Liver (tissue), 9 donors: ENCODE data around the gene SLPI. TPM values are rescaled to one million over a fixed set of nuclear protein-coding genes. Genes with fewer than 3 reads are reported as not detected.

Experiments used
- DNase-seq: peaks from one replicate; pipeline ENCODE4 v3.0.0-alpha.2; 2017; ENCODE audit warnings: low spot score
- H3K27ac ChIP-seq, 2 donors: one replicate each; pipeline ENCODE4 v1.7.0; 2013; ENCODE audit warnings: inconsistent platforms in 2 of 2, low read length in 2 of 2, control low read depth in 1 of 2, low read depth in 1 of 2, mild to moderate bottlenecking in 1 of 2
- H3K27me3 ChIP-seq, 4 donors: one replicate each; pipeline versions ENCODE4 v1.6.1 to v1.7.0; 2013; ENCODE audit warnings: low read length in 3 of 4, inconsistent platforms in 1 of 4, mild to moderate bottlenecking in 1 of 4, moderate library complexity in 1 of 4; ENCODE audit not compliant: control insufficient read depth in 4 of 4, insufficient read depth in 4 of 4
- H3K36me3 ChIP-seq, 4 donors: one replicate each; pipeline versions ENCODE4 v1.6.1 to v1.7.0; 2013; ENCODE audit warnings: low read length in 3 of 4, mild to moderate bottlenecking in 3 of 4, low read depth in 1 of 4, moderate library complexity in 1 of 4; ENCODE audit not compliant: control insufficient read depth in 4 of 4, insufficient read depth in 3 of 4
- H3K4me1 ChIP-seq, 4 donors: one replicate each; pipeline versions ENCODE4 v1.6.1 to v1.7.0; 2013; ENCODE audit warnings: low read length in 3 of 4, mild to moderate bottlenecking in 3 of 4, moderate library complexity in 1 of 4; ENCODE audit not compliant: control insufficient read depth in 4 of 4, insufficient read depth in 4 of 4
- H3K4me3 ChIP-seq, 3 donors: one replicate each; pipeline versions ENCODE4 v1.6.1 to v1.7.0; 2013; ENCODE audit warnings: low read length in 3 of 3, control low read depth in 1 of 3, low read depth in 1 of 3, mild to moderate bottlenecking in 1 of 3
- H3K9ac ChIP-seq, 2 donors: one replicate each; pipeline ENCODE4 v1.7.0; 2013; ENCODE audit warnings: low read length in 2 of 2, mild to moderate bottlenecking in 2 of 2, moderate library complexity in 2 of 2, control low read depth in 1 of 2, low read depth in 1 of 2
- H3K9me3 ChIP-seq, 4 donors: one replicate each; pipeline versions ENCODE4 v1.6.1 to v1.7.0; 2013; ENCODE audit warnings: low read length in 3 of 4; ENCODE audit not compliant: control insufficient read depth in 4 of 4
- ATF3 ChIP-seq: IDR thresholded peaks from 2 replicates; pipeline ENCODE4 v1.6.1; 2016; ENCODE audit warnings: antibody characterized with exemption
- CTCF ChIP-seq: fragments of 150-350 bp; IDR thresholded peaks from 2 replicates; pipeline ENCODE4 v1.5.1; 2017; ENCODE audit warnings: improper control_type of control experiment, low read depth, low read length; ENCODE audit not compliant: missing input control
- EGR1 ChIP-seq, 2 donors: IDR thresholded peaks; 2 replicates each; pipeline ENCODE4 v1.6.1; 2016 to 2018; ENCODE audit warnings: antibody characterized with exemption in 2 of 2, low read depth in 2 of 2
- FOXA1 ChIP-seq: IDR thresholded peaks from 2 replicates; pipeline ENCODE4 v1.6.1; 2016; ENCODE audit warnings: antibody characterized with exemption
- FOXA2 ChIP-seq: IDR thresholded peaks from 2 replicates; pipeline ENCODE4 v1.6.1; 2016; ENCODE audit warnings: antibody characterized with exemption
- GABPA ChIP-seq, 2 donors: IDR thresholded peaks in 1 of 2; conservative IDR thresholded peaks in 1 of 2; 2 replicates each; pipeline ENCODE4 v1.6.1; 2016; ENCODE audit warnings: antibody characterized with exemption in 2 of 2, mild to moderate bottlenecking in 1 of 2, moderate library complexity in 1 of 2
- HNF4A ChIP-seq, 2 donors: conservative IDR thresholded peaks; 2 replicates each; pipeline ENCODE4 v1.6.1; 2016; ENCODE audit warnings: antibody characterized with exemption in 2 of 2, mild to moderate bottlenecking in 2 of 2
- HNF4G ChIP-seq: IDR thresholded peaks from 2 replicates; pipeline ENCODE4 v1.6.1; 2016; ENCODE audit warnings: antibody characterized with exemption
- JUND ChIP-seq, 2 donors: IDR thresholded peaks; 2 replicates each; pipeline ENCODE4 v1.6.1; 2016; ENCODE audit warnings: antibody characterized with exemption in 2 of 2
- MAX ChIP-seq: IDR thresholded peaks from 2 replicates; pipeline ENCODE4 v1.6.1; 2016; ENCODE audit warnings: antibody characterized with exemption
- NR2F2 ChIP-seq: IDR thresholded peaks from 2 replicates; pipeline ENCODE4 v1.6.1; 2016; ENCODE audit warnings: antibody characterized with exemption
- RAD21 ChIP-seq, 2 donors: IDR thresholded peaks; 2 replicates each; pipeline ENCODE4 v1.6.1; 2016; ENCODE audit warnings: antibody characterized with exemption in 2 of 2, mild to moderate bottlenecking in 2 of 2
- REST ChIP-seq: IDR thresholded peaks from 2 replicates; pipeline ENCODE4 v1.6.1; 2016; ENCODE audit warnings: antibody characterized with exemption, mild to moderate bottlenecking
- RXRA ChIP-seq, 2 donors: IDR thresholded peaks; 2 replicates each; pipeline ENCODE4 v1.6.1; 2017 to 2018; ENCODE audit warnings: antibody characterized with exemption in 2 of 2, mild to moderate bottlenecking in 1 of 2
- SP1 ChIP-seq: IDR thresholded peaks from 2 replicates; pipeline ENCODE4 v1.6.1; 2018; ENCODE audit warnings: antibody characterized with exemption, mild to moderate bottlenecking
- TAF1 ChIP-seq: conservative IDR thresholded peaks from 2 replicates; pipeline ENCODE4 v1.6.1; 2016; ENCODE audit warnings: antibody characterized with exemption, mild to moderate bottlenecking
- ZBTB33 ChIP-seq: IDR thresholded peaks from 2 replicates; pipeline ENCODE4 v1.6.1; 2016; ENCODE audit warnings: antibody characterized with exemption
- WGBS: extraction: QIAGEN DNeasy Blood & Tissue Kit; methylation state at CpG from one replicate; pipeline ENCODE4 v1.1.7; 2013; 5-methylcytosine and 5-hydroxymethylcytosine counted together
- polyA plus RNA-seq, 2 donors: library from polyadenylated mRNA; stranded (reverse) in 1 of 2; unstranded in 1 of 2; fragments of 200-250 nt in 1 of 2; fragments of >200 nt in 1 of 2; fragmentation: Nextera tagmentation in 1 of 2; extraction: Ambion mirVana in 1 of 2; gene quantifications; one replicate each; pipeline versions ENCODE4 v1.2.1 to v1.2.3, GENCODE V29; 2013 to 2015
- total RNA-seq, 2 donors: library from RNA; depleted of rRNA; stranded (reverse); fragments of >200 nt; gene quantifications; one replicate each; pipeline ENCODE4 v1.2.3, GENCODE V29; 2014
- donor health status: healthy.
- donor health status: healthy.
- donor health status: healthy.
- donor health status: healthy.
- donor health status: healthy.

SLPI gene
- total and polyA plus RNA-seq, 4 donors = 1.9 to 308 (median 93.9) TPM

GRCh38 chr20:45258259-45258658 lies 3.9 kb upstream of the SLPI start:
- no peak for DNase-seq

GRCh38 chr20:45257711-45258110 lies 3.3 kb upstream of the SLPI start:
- no peak for DNase-seq
- H3K9ac ChIP-seq = no peak overlapping the region
- 93% methylated on average over 7 of the region's 7 CpGs for WGBS
- H3K27ac ChIP-seq = no peak overlapping the region
- TF ChIP-seq SP1 (no peak), MAX (no peak), CTCF (no peak), HNF4A (conservative IDR thresholded peaks at IDR 0.05) (no peak), GABPA (IDR thresholded peaks at IDR 0.05 in 1 of 2, conservative IDR thresholded peaks at IDR 0.05 in 1 of 2) (no peak)
- peaks cover 2 to 27% (median 16%) of the 10 kb centered on the region in 4 donors for H3K4me1 ChIP-seq
- H3K4me3 ChIP-seq = no peak overlapping the region
- no peaks in the 10 kb centered on the region for H3K36me3 ChIP-seq
- no peaks in the 10 kb centered on the region for H3K9me3 ChIP-seq
- no peaks in the 10 kb centered on the region for H3K27me3 ChIP-seq

More at GRCh38 chr20:45258259-45258658, 3.9 kb upstream of the SLPI start:
- no peaks in the 10 kb centered on the region for H3K27me3 ChIP-seq
- no peak overlapping the region for H3K9ac ChIP-seq
- no peaks in the 10 kb centered on the region for H3K9me3 ChIP-seq
- no peak overlapping the region for H3K4me3 ChIP-seq
- no peak overlapping the region for H3K27ac ChIP-seq
- 95% methylated on average over 3 of the region's 3 CpGs for WGBS
- no peaks in the 10 kb centered on the region for H3K36me3 ChIP-seq
- peaks cover 2 to 22% (median 16%) of the 10 kb centered on the region in 4 donors for H3K4me1 ChIP-seq
- TF ChIP-seq HNF4G (no peak), RXRA (IDR thresholded peaks at IDR 0.05) (no peak), FOXA2 (no peak)

GRCh38 chr20:45257161-45257560 lies 2.8 kb upstream of the SLPI start:
- no peaks in the 10 kb centered on the region for H3K27me3 ChIP-seq
- no peaks in the 10 kb centered on the region for H3K9me3 ChIP-seq
- DNase-seq = no peak
- H3K4me3 ChIP-seq = no peak overlapping the region
- H3K9ac ChIP-seq = no peak overlapping the region
- no peaks in the 10 kb centered on the region for H3K36me3 ChIP-seq
- H3K4me1 ChIP-seq = peaks cover 2 to 33% (median 17%) of the 10 kb centered on the region in 4 donors
- no peak overlapping the region for H3K27ac ChIP-seq
- TF ChIP-seq SP1 = no peak
- TF ChIP-seq JUND (IDR thresholded peaks at IDR 0.05) = no peak
- TF ChIP-seq RXRA (IDR thresholded peaks at IDR 0.05) = no peak
- no peak for TF ChIP-seq FOXA1
- no peak for TF ChIP-seq REST
- TF ChIP-seq MAX = no peak
- TF ChIP-seq HNF4G = no peak
- TF ChIP-seq ATF3 = no peak
- no peak for TF ChIP-seq GABPA (IDR thresholded peaks at IDR 0.05 in 1 of 2, conservative IDR thresholded peaks at IDR 0.05 in 1 of 2)
- TF ChIP-seq RAD21 (IDR thresholded peaks at IDR 0.05) = no peak
- no peak for TF ChIP-seq EGR1 (IDR thresholded peaks at IDR 0.05; ENCODE audit: low read depth in 2 of 2)
- no peak for TF ChIP-seq ZBTB33
- TF ChIP-seq TAF1 = no peak
- TF ChIP-seq NR2F2 = no peak
- no peak for TF ChIP-seq HNF4A (conservative IDR thresholded peaks at IDR 0.05)
- TF ChIP-seq CTCF = no peak
- 79% methylated on average over 3 of the region's 3 CpGs for WGBS
